Measurements from ENCODE around the gene PPIL6.

DNA sequence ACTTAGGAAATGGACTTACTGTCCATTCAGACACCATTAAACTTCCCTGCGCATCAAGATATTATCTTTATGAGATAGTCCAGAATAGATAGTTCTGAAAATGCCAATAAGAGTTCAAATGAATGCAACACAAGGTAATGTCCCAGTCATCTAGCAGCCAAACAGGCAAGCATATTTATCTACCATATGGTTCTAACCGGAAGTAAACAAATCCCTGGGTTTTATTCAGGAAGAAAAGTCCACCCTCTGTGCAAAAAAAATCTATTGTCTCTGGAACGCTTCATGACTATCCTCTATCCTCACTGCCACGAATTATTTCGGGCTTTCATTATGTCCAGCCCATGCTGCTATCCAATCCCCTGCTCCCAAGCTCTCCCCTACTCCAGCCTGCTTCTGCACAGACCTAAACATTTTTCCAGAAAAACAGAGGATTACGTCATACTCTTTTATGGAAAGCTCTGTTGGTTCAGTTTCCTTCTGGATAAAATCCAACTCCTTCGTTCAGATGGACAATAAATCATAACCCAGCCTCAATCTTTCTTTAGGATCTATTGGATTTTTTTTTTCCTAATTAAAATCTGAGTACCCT is 11.4 kb downstream of the PPIL6 start:
- no peak for TF ChIP-seq EHMT2 (IDR thresholded peaks at IDR 0.05; ENCODE audit: low read depth)
- TF ChIP-seq, protein P1, sequence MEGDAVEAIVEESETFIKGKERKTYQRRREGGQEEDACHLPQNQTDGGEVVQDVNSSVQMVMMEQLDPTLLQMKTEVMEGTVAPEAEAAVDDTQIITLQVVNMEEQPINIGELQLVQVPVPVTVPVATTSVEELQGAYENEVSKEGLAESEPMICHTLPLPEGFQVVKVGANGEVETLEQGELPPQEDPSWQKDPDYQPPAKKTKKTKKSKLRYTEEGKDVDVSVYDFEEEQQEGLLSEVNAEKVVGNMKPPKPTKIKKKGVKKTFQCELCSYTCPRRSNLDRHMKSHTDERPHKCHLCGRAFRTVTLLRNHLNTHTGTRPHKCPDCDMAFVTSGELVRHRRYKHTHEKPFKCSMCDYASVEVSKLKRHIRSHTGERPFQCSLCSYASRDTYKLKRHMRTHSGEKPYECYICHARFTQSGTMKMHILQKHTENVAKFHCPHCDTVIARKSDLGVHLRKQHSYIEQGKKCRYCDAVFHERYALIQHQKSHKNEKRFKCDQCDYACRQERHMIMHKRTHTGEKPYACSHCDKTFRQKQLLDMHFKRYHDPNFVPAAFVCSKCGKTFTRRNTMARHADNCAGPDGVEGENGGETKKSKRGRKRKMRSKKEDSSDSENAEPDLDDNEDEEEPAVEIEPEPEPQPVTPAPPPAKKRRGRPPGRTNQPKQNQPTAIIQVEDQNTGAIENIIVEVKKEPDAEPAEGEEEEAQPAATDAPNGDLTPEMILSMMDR (IDR thresholded peaks at IDR 0.05): no peak
- no peak for TF ChIP-seq RFX5 (IDR thresholded peaks at IDR 0.05)
- TF ChIP-seq EP300 (IDR thresholded peaks at IDR 0.05): no peak
- no peak for TF ChIP-seq CEBPB (IDR thresholded peaks at IDR 0.05)
- no peak for TF ChIP-seq POLR2A (IDR thresholded peaks at IDR 0.05; ENCODE audit: low read length)
- no peak for TF ChIP-seq NR3C1 (IDR thresholded peaks at IDR 0.05)
- TF ChIP-seq, protein P2, sequence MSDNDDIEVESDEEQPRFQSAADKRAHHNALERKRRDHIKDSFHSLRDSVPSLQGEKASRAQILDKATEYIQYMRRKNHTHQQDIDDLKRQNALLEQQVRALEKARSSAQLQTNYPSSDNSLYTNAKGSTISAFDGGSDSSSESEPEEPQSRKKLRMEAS (IDR thresholded peaks at IDR 0.05): no peak
- TF ChIP-seq ZC3H11A (IDR thresholded peaks at IDR 0.05): no peak

All from A549 (cell line).